Caco-2 (cell line): ENCODE data around the gene ASB10. TPM values are rescaled to one million over a fixed set of nuclear protein-coding genes. Genes with fewer than 3 reads are reported as not detected.

Source experiments
- BruUV-seq: library from RNA; stranded (reverse); fragments of 400-500 nt; replicated peaks from 2 replicates; lab custom pipeline; 2021; lab: Mats Ljungman, UMichigan
- CTCF ChIA-PET: fragments of 300-600 bp; sonication (Branson Sonifier 250); formaldehyde crosslinking; loops from one replicate; lab custom pipeline; 2022; ENCODE audit warnings: antibody characterized with exemption; lab: Charles Lee
- POLR2A ChIA-PET: fragments of 300-600 bp; sonication (Branson Sonifier 250); formaldehyde crosslinking; loops from one replicate; lab custom pipeline; 2022; ENCODE audit warnings: antibody characterized with exemption; lab: Charles Lee
- DNase-seq, 2 experiments: peaks; one replicate each; pipeline versions ENCODE4 v3.0.0 to v3.0.0-alpha.2; 2020 to 2022
- H3K27me3 ChIP-seq: replicated peaks from 2 replicates; pipeline ENCODE4 v1.6.0; 2011; ENCODE audit warnings: low read length; ENCODE audit not compliant: control insufficient read depth, insufficient read depth
- H3K36me3 ChIP-seq: 2 replicates; pipeline ENCODE4 v1.5.1; 2011; ENCODE audit warnings: low read length; ENCODE audit not compliant: control insufficient read depth, insufficient read depth
- H3K4me1 ChIP-seq: fragments of 250-450 bp; sonication (Bioruptor Pico); 2 replicates; pipeline ENCODE4 v1.5.1; 2020; ENCODE audit warnings: mild to moderate bottlenecking
- H3K4me3 ChIP-seq: 2 replicates; pipeline ENCODE4 v1.5.1; 2011; ENCODE audit warnings: low read depth, mild to moderate bottlenecking, control low read depth, low read length
- H3K9me3 ChIP-seq: fragments of 250-450 bp; sonication (Bioruptor Pico); 2 replicates; pipeline ENCODE4 v1.5.1; 2020; ENCODE audit warnings: mild to moderate bottlenecking, moderate library complexity
- H3K27ac Mint-ChIP-seq: one replicate; pipeline ENCODE4 v1.8.0; 2022; ENCODE audit warnings: mixed read lengths; ENCODE audit not compliant: unreplicated experiment
- H3K27me3 Mint-ChIP-seq: one replicate; pipeline ENCODE4 v1.8.0; 2022; ENCODE audit warnings: mixed read lengths; ENCODE audit not compliant: insufficient read depth, unreplicated experiment
- H3K36me3 Mint-ChIP-seq: one replicate; pipeline ENCODE4 v1.8.0; 2022; ENCODE audit warnings: mild to moderate bottlenecking, mixed read lengths; ENCODE audit not compliant: insufficient read depth, unreplicated experiment
- H3K4me1 Mint-ChIP-seq: one replicate; pipeline ENCODE4 v1.8.0; 2022; ENCODE audit warnings: low read depth, mixed read lengths; ENCODE audit not compliant: unreplicated experiment
- H3K4me3 Mint-ChIP-seq: one replicate; pipeline ENCODE4 v1.8.0; 2022; ENCODE audit warnings: mild to moderate bottlenecking, moderate library complexity, mixed read lengths; ENCODE audit not compliant: unreplicated experiment
- H3K9me3 Mint-ChIP-seq: one replicate; pipeline ENCODE4 v1.8.0; 2022; ENCODE audit warnings: mixed read lengths; ENCODE audit not compliant: unreplicated experiment
- intact Hi-C: fragments of 100-400 bp; cut with micrococcal nuclease; formaldehyde crosslinking; loops from one replicate; pipeline ENCODE4 v1.10.0; 2022; ENCODE audit not compliant: unreplicated experiment
- total RNA-seq: library from RNA; stranded (reverse); gene quantifications from 2 replicates; pipeline ENCODE4 v1.2.3, GENCODE V29; 2022
- TF ChIP-seq, protein P1 (sequence below), 2 experiments: fragments of 200-600 bp in 1 of 2; IDR thresholded peaks; 1 replicate in 1 of 2; 2 replicates in 1 of 2; pipeline versions ENCODE4 v1.5.1 to v1.8.0; 2011 to 2022; ENCODE audit warnings: antibody characterized with exemption in 1 of 2, control low read depth in 1 of 2, inconsistent platforms in 1 of 2, low read depth in 1 of 2, low read length in 1 of 2, mild to moderate bottlenecking in 1 of 2, moderate library complexity in 1 of 2; ENCODE audit not compliant: insufficient read depth in 1 of 2, severe bottlenecking in 1 of 2, unreplicated experiment in 1 of 2

ASB10 gene
- total RNA-seq, 1 experiment from 2014 or later = not detected

DNA sequence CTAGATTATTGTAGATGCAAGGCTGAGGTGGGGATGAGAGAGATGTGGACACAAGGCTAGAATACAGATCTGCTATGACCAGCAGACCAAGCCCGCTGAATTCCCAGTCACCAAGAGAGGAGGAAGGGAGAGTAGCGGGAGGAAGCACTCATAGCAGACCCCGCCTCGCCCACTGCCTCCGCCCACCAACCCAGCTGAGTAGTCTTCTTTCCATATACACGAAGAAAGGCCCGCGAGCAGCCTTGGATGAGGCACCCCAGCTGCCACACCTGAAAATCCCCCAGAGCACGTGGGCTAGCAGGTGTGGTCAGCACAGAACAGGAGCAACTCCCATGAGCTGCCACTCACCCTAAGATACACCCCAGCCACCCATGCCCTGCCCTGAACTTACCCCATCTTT, 31.1 kb upstream of the ASB10 start:
- CTCF ChIA-PET = no interaction called here

DNA sequence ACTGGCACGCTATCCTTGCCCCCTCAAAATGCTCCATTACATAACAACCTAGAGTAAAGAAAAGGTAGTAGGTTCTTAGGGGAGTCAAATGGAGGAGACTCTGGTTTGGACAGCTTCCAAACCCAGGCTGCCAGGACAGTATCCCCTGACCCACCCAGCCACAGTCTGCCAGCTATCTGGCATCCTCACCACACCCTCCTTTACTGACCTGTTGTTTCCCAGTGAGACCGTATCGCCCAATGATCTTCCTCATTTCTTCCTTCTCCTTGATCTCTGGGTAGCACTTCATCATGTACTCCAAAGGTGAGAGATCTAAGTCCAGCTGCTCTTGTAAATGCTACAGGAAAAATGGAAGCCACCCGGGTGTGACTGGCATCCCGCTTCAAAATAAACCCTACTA, 28.3 kb upstream of the ASB10 start:
- Mint-ChIP-seq H3K27ac (no peak overlapping the region), H3K4me1 (peaks cover 6% of the 10 kb centered on the region), H3K27me3 (no peaks in the 10 kb centered on the region), H3K36me3 (peaks cover 73% of the 10 kb centered on the region), H3K9me3 (no peaks in the 10 kb centered on the region), H3K4me3 (no peak overlapping the region)
- Histone ChIP-seq H3K27me3 (no peaks in the 10 kb centered on the region), H3K4me1 (no peaks in the 10 kb centered on the region), H3K9me3 (no peaks in the 10 kb centered on the region), H3K4me3 (no peak overlapping the region), H3K36me3 (no peaks in the 10 kb centered on the region)
- ChIA-PET POLR2A (no interaction called here), CTCF (no interaction called here)
- BruUV-seq = no TSS peak
- TF ChIP-seq, protein P1, sequence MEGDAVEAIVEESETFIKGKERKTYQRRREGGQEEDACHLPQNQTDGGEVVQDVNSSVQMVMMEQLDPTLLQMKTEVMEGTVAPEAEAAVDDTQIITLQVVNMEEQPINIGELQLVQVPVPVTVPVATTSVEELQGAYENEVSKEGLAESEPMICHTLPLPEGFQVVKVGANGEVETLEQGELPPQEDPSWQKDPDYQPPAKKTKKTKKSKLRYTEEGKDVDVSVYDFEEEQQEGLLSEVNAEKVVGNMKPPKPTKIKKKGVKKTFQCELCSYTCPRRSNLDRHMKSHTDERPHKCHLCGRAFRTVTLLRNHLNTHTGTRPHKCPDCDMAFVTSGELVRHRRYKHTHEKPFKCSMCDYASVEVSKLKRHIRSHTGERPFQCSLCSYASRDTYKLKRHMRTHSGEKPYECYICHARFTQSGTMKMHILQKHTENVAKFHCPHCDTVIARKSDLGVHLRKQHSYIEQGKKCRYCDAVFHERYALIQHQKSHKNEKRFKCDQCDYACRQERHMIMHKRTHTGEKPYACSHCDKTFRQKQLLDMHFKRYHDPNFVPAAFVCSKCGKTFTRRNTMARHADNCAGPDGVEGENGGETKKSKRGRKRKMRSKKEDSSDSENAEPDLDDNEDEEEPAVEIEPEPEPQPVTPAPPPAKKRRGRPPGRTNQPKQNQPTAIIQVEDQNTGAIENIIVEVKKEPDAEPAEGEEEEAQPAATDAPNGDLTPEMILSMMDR (IDR thresholded peaks at IDR 0.05; ENCODE audit: insufficient read depth in 1 of 2, low read depth in 1 of 2, low read length in 1 of 2, severe bottlenecking in 1 of 2, unreplicated experiment in 1 of 2) = no peak
- DNase-seq = no peak
- intact Hi-C loops = no loop called here

More for the DNA sequence above, 31.1 kb upstream of the ASB10 start:
- no peaks in the 10 kb centered on the region for H3K4me1 ChIP-seq
- H3K9me3 ChIP-seq = no peaks in the 10 kb centered on the region
- no peaks in the 10 kb centered on the region; the same call in 1 of the 2 replicates for H3K36me3 ChIP-seq
- TF ChIP-seq, protein P1 (IDR thresholded peaks at IDR 0.05; ENCODE audit: insufficient read depth in 1 of 2, low read depth in 1 of 2, low read length in 1 of 2, severe bottlenecking in 1 of 2, unreplicated experiment in 1 of 2) = no peak
- no peaks in the 10 kb centered on the region for H3K27me3 ChIP-seq
- no TSS peak for BruUV-seq
- no peaks in the 10 kb centered on the region for H3K4me1 Mint-ChIP-seq
- H3K27me3 Mint-ChIP-seq = no peaks in the 10 kb centered on the region
- H3K36me3 Mint-ChIP-seq = peaks cover 71% of the 10 kb centered on the region
- H3K27ac Mint-ChIP-seq = no peak overlapping the region
- no peak overlapping the region for H3K4me3 Mint-ChIP-seq
- H3K9me3 Mint-ChIP-seq = no peaks in the 10 kb centered on the region
- POLR2A ChIA-PET = no interaction called here
- no peak for DNase-seq
- intact Hi-C loops = no loop called here
- H3K4me3 ChIP-seq = no peak overlapping the region

DNA sequence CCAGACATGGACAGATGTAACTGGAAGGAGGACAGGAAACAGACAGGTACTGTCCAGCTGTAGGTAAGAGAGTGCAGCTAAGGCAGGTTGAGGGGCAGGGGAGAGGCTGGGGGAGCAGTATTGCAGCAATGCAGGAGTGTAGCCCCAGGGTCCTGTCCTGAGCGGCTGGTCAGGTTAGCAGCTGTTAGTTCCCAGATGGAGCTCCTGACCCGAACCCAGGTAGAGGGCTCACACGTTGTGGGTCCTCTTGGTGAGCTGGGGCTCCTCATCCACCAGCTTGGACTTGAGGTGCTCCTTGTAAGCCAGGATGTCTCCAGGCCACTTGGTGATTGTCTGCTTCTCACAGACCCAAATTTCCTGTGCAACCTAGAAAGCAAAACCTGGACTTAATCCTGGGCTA, 26.8 kb upstream of the ASB10 start:
- peaks cover 67% of the 10 kb centered on the region for H3K36me3 Mint-ChIP-seq
- no peaks in the 10 kb centered on the region for H3K36me3 ChIP-seq

More for the DNA sequence above, 26.8 kb upstream of the ASB10 start:
- H3K27ac Mint-ChIP-seq = no peak overlapping the region
- H3K9me3 Mint-ChIP-seq = no peaks in the 10 kb centered on the region
- H3K4me3 Mint-ChIP-seq = no peak overlapping the region
- BruUV-seq = no TSS peak
- no peak overlapping the region for H3K4me3 ChIP-seq
- intact Hi-C loops = no loop called here
- H3K27me3 ChIP-seq = no peaks in the 10 kb centered on the region
- TF ChIP-seq, protein P1 (IDR thresholded peaks at IDR 0.05; ENCODE audit: insufficient read depth in 1 of 2, low read depth in 1 of 2, low read length in 1 of 2, severe bottlenecking in 1 of 2, unreplicated experiment in 1 of 2) = no peak
- peaks cover 8% of the 10 kb centered on the region for H3K4me1 Mint-ChIP-seq
- no peaks in the 10 kb centered on the region for H3K9me3 ChIP-seq
- no peak for DNase-seq
- CTCF ChIA-PET = no interaction called here
- peaks cover 3% of the 10 kb centered on the region for H3K27me3 Mint-ChIP-seq
- POLR2A ChIA-PET = no interaction called here
- no peaks in the 10 kb centered on the region for H3K4me1 ChIP-seq
